Superior temporal gyrus (tissue), 1 donor: ENCODE measurements around the gene RPL22.

Experiments used
- DNase-seq: peaks from one replicate; pipeline ENCODE4 v3.0.0-alpha.2; 2016; ENCODE audit errors: extremely low spot score

RPL22 gene

GRCh38 chr1:6175411-6175828 lies 24.0 kb downstream of the RPL22 start:
- no peak for DNase-seq

GRCh38 chr1:6174621-6175410 lies 24.6 kb downstream of the RPL22 start:
- DNase-seq = no peak

- no peak for DNase-seq
Measured at GRCh38 chr1:6172549-6172948, 26.8 kb downstream of the RPL22 start.

- no peak for DNase-seq
Measured at GRCh38 chr1:6171548-6172124, 27.8 kb downstream of the RPL22 start.

- DNase-seq = no peak
Measured at GRCh38 chr1:6170742-6171201, 28.6 kb downstream of the RPL22 start.

- DNase-seq = no peak
Measured at GRCh38 chr1:6170116-6170741, 29.2 kb downstream of the RPL22 start.

GRCh38 chr1:6168947-6169586 lies 30.3 kb downstream of the RPL22 start:
- DNase-seq = no peak

- no peak for DNase-seq
Measured at GRCh38 chr1:6167391-6168303, 31.7 kb downstream of the RPL22 start.

- no peak for DNase-seq
Measured at GRCh38 chr1:6166655-6167390, 32.6 kb downstream of the RPL22 start.

- DNase-seq = no peak
Measured at GRCh38 chr1:6166221-6166620, 33.2 kb downstream of the RPL22 start.

- no peak for DNase-seq
Measured at GRCh38 chr1:6165441-6165985, 33.9 kb downstream of the RPL22 start.

- DNase-seq = no peak
Measured at GRCh38 chr1:6165027-6165426, 34.4 kb downstream of the RPL22 start.

- peak; percentile 69 for DNase-seq
Measured at GRCh38 chr1:6163973-6164617, 35.3 kb downstream of the RPL22 start.

- no peak for DNase-seq
Measured at GRCh38 chr1:6163191-6163972, 36.0 kb downstream of the RPL22 start.

GRCh38 chr1:6162773-6163172 lies 36.6 kb downstream of the RPL22 start:
- DNase-seq = no peak

GRCh38 chr1:6162341-6162740 lies 37.1 kb downstream of the RPL22 start:
- no peak for DNase-seq

GRCh38 chr1:6158181-6158580 lies 41.2 kb downstream of the RPL22 start:
- no peak for DNase-seq

- no peak for DNase-seq
Measured at GRCh38 chr1:6157528-6158174, 41.7 kb downstream of the RPL22 start.

- no peak for DNase-seq
Measured at GRCh38 chr1:6157132-6157527, 42.3 kb downstream of the RPL22 start.
